ENCODE results near the gene LGR6. TPM values are rescaled to one million over a fixed set of nuclear protein-coding genes. Genes with fewer than 3 reads are reported as not detected.
"Not testable (repeated sequence)": the region's sequence is repeated elsewhere in the genome, so short reads cannot be mapped to it uniquely, and the experiment has no call there.

LGR6 gene
- total RNA-seq, 1 donor from 2014 or later: 4.1 TPM

DNA sequence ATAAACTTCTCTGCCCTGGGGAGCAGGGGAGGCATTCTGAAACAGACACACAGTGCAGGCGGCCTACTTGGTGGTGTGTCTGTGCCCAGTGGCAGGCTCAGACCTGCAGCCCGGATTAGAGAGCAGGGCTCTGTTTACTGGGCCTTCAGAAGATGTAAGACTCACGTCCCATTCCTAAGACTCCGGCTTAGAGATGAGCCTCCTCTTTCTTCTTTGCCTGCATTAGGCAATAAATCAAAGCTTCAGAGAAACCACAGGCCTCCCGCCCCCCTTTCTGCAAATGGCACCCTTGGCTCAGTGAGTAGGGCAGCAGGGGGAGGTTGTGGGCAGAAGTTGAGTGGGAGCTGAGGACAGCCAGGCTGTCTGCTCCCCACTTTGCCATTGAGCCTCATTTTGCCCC, 35.8 kb downstream of the LGR6 start:
- intact Hi-C loops (cut with DNase I): no loop called here
- ATAC-seq (no peak), DNase-seq (ENCODE audit: missing footprints) (no peak)

DNA sequence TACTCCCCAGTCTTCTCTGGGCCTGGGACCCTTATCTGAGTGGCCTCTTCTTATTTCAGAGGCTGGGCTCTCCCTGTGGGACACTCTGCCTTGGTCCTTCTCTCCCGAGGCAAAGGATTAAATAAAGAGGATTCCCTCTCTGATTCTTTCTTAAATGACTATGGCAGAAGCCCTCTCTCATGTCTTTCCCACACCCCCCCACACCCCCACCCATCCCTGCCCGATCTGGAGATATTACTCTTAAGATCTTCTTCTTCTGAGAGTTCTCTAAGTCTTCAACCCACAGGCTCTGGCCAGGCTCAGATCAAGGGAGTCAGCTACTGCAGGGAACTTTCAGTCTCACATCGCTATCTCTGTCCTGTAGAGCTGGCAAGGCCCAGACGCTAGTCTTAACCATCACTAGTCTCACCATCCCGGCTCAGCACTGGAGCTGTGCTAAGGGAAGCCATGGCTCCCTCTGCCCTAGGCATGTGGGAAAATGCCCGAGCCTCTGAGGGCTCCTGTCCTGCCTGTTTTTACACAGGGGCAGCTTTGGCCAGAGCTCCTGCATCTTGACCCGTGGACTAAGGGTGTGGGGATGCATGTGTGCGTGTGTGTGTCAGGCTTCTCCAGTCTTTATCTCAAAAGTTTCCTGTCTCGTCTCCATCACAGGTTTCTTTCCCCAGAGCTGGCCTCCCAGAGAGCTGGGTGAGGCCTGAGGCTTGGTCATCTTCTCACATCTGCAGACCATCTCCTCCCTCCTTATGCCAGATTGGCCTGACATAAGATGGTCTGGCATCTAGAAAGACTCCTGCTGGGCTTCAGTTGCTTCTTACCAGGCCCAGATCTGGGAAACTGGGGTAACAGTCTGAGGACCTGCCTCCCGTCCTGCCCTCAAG, 36.7 kb downstream of the LGR6 start:
- intact Hi-C loops (cut with DNase I): no loop called here
- DNase-seq (ENCODE audit: missing footprints) (no peak), ATAC-seq (peak; percentile 58)

DNA sequence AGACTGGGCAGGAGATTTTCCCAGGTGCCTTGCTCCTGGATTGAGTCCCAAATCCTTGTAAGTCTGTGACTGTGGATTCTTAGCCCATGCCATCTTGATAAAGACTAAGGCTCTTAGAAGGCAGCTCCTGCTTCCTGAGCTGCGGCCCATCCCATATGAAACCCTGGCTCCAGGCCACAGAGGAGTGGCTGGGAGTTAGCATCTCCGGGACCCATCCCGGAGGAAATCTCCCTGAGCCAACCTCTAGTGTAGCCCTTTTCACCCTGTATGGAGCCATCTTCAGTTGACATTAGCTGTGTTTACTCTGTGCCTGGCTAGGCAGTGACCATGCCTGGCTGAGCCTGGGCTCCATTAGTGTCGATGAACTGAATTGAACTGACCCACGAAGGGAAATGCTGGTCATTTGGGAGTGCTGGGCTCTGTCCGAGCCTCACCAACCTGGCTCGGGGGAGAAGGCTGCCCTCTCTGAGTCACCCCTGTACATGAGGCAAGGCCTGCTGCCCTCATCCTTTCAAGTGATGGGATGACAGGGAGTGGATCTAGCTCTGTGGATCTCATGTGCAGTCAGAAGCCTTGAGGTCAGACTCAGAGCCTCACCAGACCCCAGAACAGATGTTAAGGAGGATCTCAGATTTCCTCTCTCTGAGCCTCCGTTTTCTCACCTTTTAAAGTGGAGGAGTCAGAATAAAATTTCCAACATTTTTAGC, 37.5 kb downstream of the LGR6 start:
- DNase-seq (ENCODE audit: missing footprints) (no peak), ATAC-seq (no peak)
- intact Hi-C loops (cut with DNase I): no loop called here

- ATAC-seq (no peak), DNase-seq (ENCODE audit: missing footprints) (no peak)
- intact Hi-C loops (cut with DNase I): no loop called here
Measured at GRCh38 chr1:202233171-202233570, 39.6 kb downstream of the LGR6 start.

- DNase-seq (ENCODE audit: missing footprints) (no peak), ATAC-seq (no peak)
- intact Hi-C loops (cut with DNase I): no loop called here
Measured at GRCh38 chr1:202233804-202234203, 40.2 kb downstream of the LGR6 start.

DNA sequence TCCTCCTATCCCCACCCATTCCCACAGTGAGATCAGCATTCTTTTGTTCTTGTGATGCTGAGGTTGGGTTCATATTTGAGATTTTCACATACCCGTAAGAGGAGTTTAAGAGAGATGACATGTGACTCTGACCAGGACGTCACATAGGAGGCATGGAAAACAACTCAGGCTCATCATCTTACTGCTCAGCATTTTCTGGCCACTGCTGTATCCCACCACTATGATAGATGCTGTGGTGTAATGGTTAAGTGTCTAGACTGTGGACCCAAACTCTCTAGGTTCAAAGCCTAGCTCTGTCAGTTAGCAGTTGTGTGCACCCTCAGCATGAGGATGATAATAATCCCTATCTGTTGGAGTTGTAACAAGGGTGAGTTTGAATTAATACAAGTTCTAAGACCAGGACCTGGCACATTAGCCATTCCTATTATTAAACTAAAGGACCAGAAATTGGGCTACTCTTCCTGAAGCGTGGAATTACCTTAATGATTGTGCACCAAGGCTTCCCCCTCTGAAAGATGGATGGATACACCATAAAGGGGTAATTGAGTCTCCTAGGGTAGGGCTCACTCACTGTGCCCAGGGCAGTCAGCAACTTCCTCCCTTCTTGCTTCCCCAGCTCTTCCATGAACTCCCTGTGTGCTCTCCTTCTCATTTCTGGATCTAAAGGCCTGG, 40.9 kb downstream of the LGR6 start:
- DNase-seq (ENCODE audit: missing footprints): no peak
- intact Hi-C loops (cut with DNase I): no loop called here

DNA sequence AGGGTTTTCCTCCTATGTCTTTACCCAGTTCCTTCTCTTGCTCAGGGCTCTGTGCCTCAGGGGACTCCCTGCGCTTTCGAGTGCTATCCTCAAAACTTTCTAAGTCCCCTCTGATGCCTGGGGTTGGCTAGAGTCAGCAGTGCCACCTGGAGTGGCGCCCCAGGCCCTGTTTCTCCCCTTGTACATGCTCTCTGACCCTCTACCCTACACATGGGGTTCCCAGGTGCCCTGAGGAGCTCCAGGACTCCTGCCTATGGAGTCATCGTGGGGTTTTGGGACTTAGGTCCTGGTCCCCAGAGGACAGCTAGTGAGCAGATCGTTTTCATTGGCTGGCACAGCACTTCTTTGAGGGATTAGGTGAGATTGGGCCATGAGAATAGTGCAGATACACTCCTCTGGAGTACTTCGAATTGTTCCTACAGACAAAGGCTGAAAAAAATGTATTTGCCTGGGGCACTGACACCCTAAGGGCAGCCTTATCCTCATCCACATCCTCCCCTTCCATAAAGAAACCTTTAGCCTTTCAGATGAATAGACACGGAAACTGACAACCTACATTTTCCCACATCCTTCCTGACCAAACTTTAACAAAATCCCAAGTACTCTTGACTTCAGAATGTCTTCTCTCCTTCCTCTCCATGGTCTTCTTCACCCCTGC, 41.5 kb downstream of the LGR6 start:
- DNase-seq (ENCODE audit: missing footprints) (no peak), ATAC-seq (no peak)
- intact Hi-C loops (cut with DNase I): no loop called here

More for the DNA sequence above, 40.9 kb downstream of the LGR6 start:
- ATAC-seq: no peak

GRCh38 chr1:202235856-202236837, 42.5 kb downstream of the LGR6 start:
- intact Hi-C loops (cut with DNase I): no loop called here
- no peak for DNase-seq (ENCODE audit: missing footprints)
- ATAC-seq: peak; percentile 52

DNA sequence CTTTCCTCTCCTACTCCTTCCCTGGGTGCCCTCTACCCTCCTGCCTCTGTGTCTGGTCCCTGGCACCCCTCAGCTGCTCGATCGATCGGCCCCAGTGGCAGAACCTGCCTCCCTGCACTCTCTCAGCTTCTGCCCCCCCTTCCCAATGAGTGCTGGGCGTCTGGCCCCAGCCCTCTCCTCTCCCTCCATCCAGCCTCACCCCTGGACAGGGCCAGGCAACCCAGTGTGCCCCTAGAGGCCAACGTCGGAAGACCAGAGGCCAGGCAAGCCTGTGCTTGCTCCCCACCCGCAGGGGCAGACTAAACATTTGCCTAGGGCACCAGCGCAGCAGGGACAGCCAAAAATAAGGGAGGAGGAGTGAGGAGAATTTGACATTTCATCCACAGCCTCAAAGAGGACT, 43.5 kb downstream of the LGR6 start:
- ATAC-seq: peak; percentile 58
- intact Hi-C loops (cut with DNase I): no loop called here

DNA sequence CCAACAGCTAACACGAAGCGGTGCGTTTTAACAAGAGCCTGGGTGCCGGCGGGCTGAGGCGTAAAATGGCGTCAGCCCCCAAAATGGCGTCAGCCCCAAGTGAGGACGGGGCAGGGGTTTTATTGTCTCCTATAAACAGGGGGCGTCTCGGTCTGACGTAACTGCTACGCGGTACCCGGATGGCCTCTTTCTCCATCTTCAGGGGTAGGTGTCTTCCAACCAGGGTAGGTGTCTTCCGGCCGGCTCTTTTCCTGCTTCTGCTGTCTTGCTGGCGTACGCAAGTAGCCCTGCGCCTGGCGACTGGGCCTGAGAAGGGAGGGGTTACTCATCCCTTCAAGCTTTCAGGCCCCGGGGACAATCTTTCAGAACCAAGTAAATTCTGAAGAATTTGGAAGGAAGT, 45.3 kb downstream of the LGR6 start:
- no peak for DNase-seq (ENCODE audit: missing footprints)
- intact Hi-C loops (cut with DNase I): no loop called here

More for the DNA sequence above, 43.5 kb downstream of the LGR6 start:
- DNase-seq (ENCODE audit: missing footprints): no peak

DNA sequence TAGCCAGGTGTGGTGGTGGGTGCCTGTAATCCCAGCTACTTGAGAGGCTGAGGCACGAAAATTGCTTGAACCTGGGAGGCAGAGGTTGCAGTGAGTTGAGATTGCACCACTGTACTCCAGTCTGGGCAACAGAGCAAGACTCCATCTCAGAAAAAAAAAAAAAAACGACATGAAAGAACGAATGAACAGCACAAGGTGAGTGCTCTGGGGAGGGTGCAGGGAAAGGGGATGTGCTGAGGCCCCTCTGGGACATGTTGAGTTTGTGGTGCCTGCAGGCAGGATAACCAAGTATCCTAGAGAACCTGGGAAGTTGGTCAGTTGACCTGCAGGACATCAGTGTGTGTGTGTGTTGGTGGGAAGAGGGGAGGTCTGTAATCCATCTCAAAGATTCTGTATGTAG, 46.6 kb downstream of the LGR6 start:
- not testable (repeated sequence) for ATAC-seq; DNase-seq (ENCODE audit: missing footprints)

More for the DNA sequence above, 45.3 kb downstream of the LGR6 start:
- no peak for ATAC-seq

DNA sequence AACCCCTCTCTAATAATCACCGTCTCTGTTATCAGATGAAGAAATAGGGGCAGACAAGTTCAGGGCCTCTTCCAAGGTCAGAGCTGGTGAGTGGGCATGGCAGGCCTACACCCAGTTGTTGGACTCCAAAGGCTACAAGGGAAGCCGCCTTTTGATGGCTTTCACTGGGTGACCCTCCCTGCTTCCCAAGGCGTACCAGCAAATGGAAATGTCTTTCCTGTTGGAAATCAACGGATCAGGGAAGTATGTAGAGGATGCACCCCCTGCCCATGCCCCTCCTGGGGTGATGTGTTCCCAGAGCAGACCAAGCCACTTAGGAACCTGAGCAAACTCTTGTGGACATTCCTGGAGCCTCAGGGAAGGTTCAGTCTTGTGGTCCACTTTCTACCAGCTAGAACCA, 47.4 kb downstream of the LGR6 start:
- ATAC-seq: no peak
- DNase-seq (ENCODE audit: missing footprints): no peak
- intact Hi-C loops (cut with DNase I): no loop called here

More for the DNA sequence above, 46.6 kb downstream of the LGR6 start:
- intact Hi-C loops (cut with DNase I): not testable (repeated sequence)

- ATAC-seq: no peak
- intact Hi-C loops (cut with DNase I): no loop called here
- no peak for DNase-seq (ENCODE audit: missing footprints)
Measured at GRCh38 chr1:202241376-202242079, 47.9 kb downstream of the LGR6 start.

DNA sequence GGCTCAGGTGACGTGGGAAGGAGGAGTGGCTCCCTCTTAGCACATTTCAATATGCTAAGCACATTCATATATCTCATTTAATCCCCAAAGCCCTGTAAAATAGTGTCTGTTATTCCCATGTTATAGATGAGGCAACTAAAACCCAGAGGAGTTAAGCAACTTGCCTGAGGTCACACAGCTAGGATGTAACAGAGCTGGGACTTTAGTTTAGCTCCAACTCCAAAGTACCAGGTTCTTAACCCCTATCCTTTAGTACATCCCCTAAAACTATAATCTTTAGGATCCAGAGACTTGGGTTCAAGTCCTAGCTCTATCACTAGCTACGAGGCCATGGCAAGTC, 48.5 kb downstream of the LGR6 start:
- no peak for DNase-seq (ENCODE audit: missing footprints)
- no peak for ATAC-seq
- intact Hi-C loops (cut with DNase I): no loop called here

GRCh38 chr1:202243006-202243405, 49.4 kb downstream of the LGR6 start:
- intact Hi-C loops (cut with DNase I): no loop called here
- ATAC-seq (no peak), DNase-seq (ENCODE audit: missing footprints) (no peak)

GRCh38 chr1:202244841-202245261, 51.3 kb downstream of the LGR6 start:
- DNase-seq (ENCODE audit: missing footprints) (no peak), ATAC-seq (no peak)
- intact Hi-C loops (cut with DNase I): no loop called here

GRCh38 chr1:202245391-202245790, 51.8 kb downstream of the LGR6 start:
- no peak for ATAC-seq
- intact Hi-C loops (cut with DNase I): no loop called here
- DNase-seq (ENCODE audit: missing footprints): no peak
